Measurements from ENCODE around the gene THSD7B. TPM values are rescaled to one million over a fixed set of nuclear protein-coding genes. Genes with fewer than 3 reads are reported as not detected.

Gene THSD7B
- total RNA-seq, 1 experiment from 2014 or later: 6.9 TPM

DNA sequence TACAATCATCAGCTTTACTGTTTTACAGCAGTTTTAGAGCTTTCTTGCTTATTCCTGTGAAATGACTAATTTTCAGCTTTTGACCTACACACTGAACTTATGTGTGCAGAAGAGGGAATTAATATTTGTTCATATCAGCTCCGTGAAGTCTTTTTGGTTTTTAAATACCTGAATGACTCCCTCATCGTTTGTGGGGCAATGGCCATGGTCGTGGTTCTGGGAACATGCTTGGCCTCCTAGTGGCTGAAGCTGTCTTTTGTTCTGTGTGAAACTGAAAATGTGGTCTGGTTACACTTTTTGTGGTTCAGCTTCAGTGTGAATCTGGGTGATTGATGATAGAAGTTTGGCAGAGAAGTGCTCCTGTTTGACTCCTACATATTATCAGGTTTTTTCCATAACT lies 408.1 kb downstream of the THSD7B start:
- BruUV-seq (replicated peaks): no TSS peak
- Mint-ChIP-seq H3K27me3 (ENCODE audit: insufficient read depth, unreplicated experiment) (no peaks in the 10 kb centered on the region), H3K9me3 (ENCODE audit: unreplicated experiment) (no peaks in the 10 kb centered on the region), H3K27ac (ENCODE audit: unreplicated experiment) (peak overlapping the region; percentile 42), H3K4me3 (ENCODE audit: unreplicated experiment) (no peak overlapping the region), H3K36me3 (ENCODE audit: insufficient read depth, unreplicated experiment) (no peaks in the 10 kb centered on the region), H3K4me1 (ENCODE audit: low read depth, unreplicated experiment) (peaks cover 19% of the 10 kb centered on the region)
- Histone ChIP-seq H3K9me3 (no peaks in the 10 kb centered on the region), H3K36me3 (ENCODE audit: control insufficient read depth, insufficient read depth, low read length) (no peaks in the 10 kb centered on the region), H3K4me1 (peaks cover 19% of the 10 kb centered on the region), H3K27me3 (replicated peaks; ENCODE audit: control insufficient read depth, insufficient read depth, low read length) (no peaks in the 10 kb centered on the region), H3K4me3 (ENCODE audit: low read depth, low read length) (no peak overlapping the region)
- intact Hi-C loops (cut with micrococcal nuclease; ENCODE audit: unreplicated experiment): loop anchor here (1.0 to 2.0 kb wide), 2 partner anchors 41 to 241 kb away; no protein-coding TSS in a partner anchor
- CTCF ChIA-PET: no interaction called here
- POLR2A ChIA-PET: no interaction called here
- TF ChIP-seq, protein P1, sequence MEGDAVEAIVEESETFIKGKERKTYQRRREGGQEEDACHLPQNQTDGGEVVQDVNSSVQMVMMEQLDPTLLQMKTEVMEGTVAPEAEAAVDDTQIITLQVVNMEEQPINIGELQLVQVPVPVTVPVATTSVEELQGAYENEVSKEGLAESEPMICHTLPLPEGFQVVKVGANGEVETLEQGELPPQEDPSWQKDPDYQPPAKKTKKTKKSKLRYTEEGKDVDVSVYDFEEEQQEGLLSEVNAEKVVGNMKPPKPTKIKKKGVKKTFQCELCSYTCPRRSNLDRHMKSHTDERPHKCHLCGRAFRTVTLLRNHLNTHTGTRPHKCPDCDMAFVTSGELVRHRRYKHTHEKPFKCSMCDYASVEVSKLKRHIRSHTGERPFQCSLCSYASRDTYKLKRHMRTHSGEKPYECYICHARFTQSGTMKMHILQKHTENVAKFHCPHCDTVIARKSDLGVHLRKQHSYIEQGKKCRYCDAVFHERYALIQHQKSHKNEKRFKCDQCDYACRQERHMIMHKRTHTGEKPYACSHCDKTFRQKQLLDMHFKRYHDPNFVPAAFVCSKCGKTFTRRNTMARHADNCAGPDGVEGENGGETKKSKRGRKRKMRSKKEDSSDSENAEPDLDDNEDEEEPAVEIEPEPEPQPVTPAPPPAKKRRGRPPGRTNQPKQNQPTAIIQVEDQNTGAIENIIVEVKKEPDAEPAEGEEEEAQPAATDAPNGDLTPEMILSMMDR (IDR thresholded peaks at IDR 0.05; ENCODE audit: insufficient read depth in 1 of 2, low read depth in 1 of 2, low read length in 1 of 2, severe bottlenecking in 1 of 2, unreplicated experiment in 1 of 2): peak; percentile 47 to 49
- peak; percentile 42 to 54 for DNase-seq

DNA sequence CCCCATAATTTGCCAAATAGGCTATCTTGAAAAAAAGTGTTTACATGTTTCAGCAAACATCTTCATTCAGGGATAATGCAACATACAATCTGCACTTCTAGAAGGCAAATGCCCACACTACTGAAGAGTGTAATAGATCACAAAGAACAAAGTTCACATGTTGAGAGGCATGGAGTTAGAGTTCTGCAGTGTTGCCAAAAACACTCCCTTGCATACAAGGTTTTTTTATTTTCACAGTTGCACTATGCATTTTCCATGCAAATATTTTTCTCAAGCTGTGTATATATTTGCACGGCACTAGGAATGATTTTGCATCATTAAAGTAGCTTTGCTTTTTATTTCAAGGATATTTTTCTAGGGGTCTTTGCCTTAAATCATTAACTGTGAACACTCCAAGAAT lies 409.9 kb downstream of the THSD7B start:
- DNase-seq: no peak
- BruUV-seq (replicated peaks): no TSS peak
- no peak overlapping the region for H3K4me3 ChIP-seq (ENCODE audit: low read depth, low read length)
- H3K9me3 ChIP-seq: no peaks in the 10 kb centered on the region
- TF ChIP-seq, protein P1 (IDR thresholded peaks at IDR 0.05; ENCODE audit: insufficient read depth in 1 of 2, low read depth in 1 of 2, low read length in 1 of 2, severe bottlenecking in 1 of 2, unreplicated experiment in 1 of 2): no peak
- H3K4me1 ChIP-seq: peaks cover 24% of the 10 kb centered on the region
- no peaks in the 10 kb centered on the region for H3K36me3 ChIP-seq (ENCODE audit: control insufficient read depth, insufficient read depth, low read length)
- POLR2A ChIA-PET: no interaction called here
- CTCF ChIA-PET: no interaction called here
- Mint-ChIP-seq H3K4me1 (ENCODE audit: low read depth, unreplicated experiment) (peaks cover 24% of the 10 kb centered on the region), H3K27me3 (ENCODE audit: insufficient read depth, unreplicated experiment) (no peaks in the 10 kb centered on the region), H3K27ac (ENCODE audit: unreplicated experiment) (no peak overlapping the region), H3K4me3 (ENCODE audit: unreplicated experiment) (no peak overlapping the region), H3K36me3 (ENCODE audit: insufficient read depth, unreplicated experiment) (no peaks in the 10 kb centered on the region), H3K9me3 (ENCODE audit: unreplicated experiment) (no peaks in the 10 kb centered on the region)
- H3K27me3 ChIP-seq (replicated peaks; ENCODE audit: control insufficient read depth, insufficient read depth, low read length): no peaks in the 10 kb centered on the region
- intact Hi-C loops (cut with micrococcal nuclease; ENCODE audit: unreplicated experiment): no loop called here

DNA sequence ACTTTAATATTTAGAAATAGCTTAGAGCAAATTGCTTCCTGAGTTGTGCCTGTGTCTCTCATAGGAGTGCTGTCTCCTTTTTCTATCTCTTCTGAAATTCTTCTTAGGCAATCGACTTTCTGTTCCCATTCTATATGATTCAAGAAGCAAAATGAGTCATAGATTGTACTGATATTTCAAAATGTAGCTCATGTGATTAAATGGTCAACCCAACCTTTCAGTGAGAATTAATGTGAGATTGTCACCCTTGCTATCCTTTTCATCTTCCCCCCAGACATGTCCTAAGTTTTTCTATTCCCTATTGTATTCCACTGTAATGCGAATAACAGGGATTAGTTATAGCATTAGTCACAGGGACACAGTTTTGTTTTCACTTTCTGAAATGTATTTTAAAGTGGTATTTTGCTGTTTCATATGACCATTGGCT lies 413.6 kb downstream of the THSD7B start:
- Histone ChIP-seq H3K9me3 (no peaks in the 10 kb centered on the region), H3K4me1 (0 out of 2 replicates have a peak, but pooled peaks cover 5% of the 10 kb centered on the region), H3K4me3 (ENCODE audit: low read depth, low read length) (no peak overlapping the region), H3K27me3 (replicated peaks; ENCODE audit: control insufficient read depth, insufficient read depth, low read length) (no peaks in the 10 kb centered on the region), H3K36me3 (ENCODE audit: control insufficient read depth, insufficient read depth, low read length) (no peaks in the 10 kb centered on the region)
- H3K27ac Mint-ChIP-seq (ENCODE audit: unreplicated experiment): no peak overlapping the region
- BruUV-seq (replicated peaks): no TSS peak
- ChIA-PET POLR2A (no interaction called here), CTCF (no interaction called here)
- H3K27me3 Mint-ChIP-seq (ENCODE audit: insufficient read depth, unreplicated experiment): no peaks in the 10 kb centered on the region
- intact Hi-C loops (cut with micrococcal nuclease; ENCODE audit: unreplicated experiment): no loop called here
- H3K9me3 Mint-ChIP-seq (ENCODE audit: unreplicated experiment): no peaks in the 10 kb centered on the region
- H3K36me3 Mint-ChIP-seq (ENCODE audit: insufficient read depth, unreplicated experiment): no peaks in the 10 kb centered on the region
- TF ChIP-seq, protein P1 (IDR thresholded peaks at IDR 0.05; ENCODE audit: insufficient read depth in 1 of 2, low read depth in 1 of 2, low read length in 1 of 2, severe bottlenecking in 1 of 2, unreplicated experiment in 1 of 2): no peak
- peaks cover 5% of the 10 kb centered on the region for H3K4me1 Mint-ChIP-seq (ENCODE audit: low read depth, unreplicated experiment)
- H3K4me3 Mint-ChIP-seq (ENCODE audit: unreplicated experiment): no peak overlapping the region
- no peak for DNase-seq

All from Caco-2 (cell line).